ENCODE measurements around the gene KIF26B.

DNA sequence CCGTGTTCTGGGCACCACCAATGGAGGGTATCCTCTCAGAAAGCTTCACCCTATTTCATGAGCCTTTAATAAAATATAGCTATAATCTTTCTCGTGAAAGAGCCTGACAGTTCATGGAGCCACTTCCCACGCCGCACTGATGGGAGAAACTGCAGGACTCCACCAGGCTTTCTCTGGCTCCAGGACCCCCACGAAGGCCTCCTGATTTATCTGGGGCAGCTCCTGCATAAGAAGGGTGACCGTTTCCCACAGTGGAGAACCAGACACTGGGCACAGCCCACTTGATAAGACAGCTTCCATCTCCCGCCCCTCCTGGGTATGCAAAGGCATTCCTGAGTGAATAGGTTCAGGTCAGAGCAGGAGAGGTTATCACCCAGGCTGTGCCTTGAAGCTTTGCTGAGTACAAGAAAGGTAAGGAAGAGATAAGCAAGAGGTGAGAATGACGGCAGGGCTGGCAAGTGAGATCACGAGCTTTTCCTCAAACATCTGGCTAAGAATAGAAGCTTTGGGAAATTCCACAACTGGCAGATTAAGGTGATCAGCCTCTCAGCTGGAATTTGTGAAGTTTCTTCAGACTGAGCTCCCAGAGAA, 499.8 kb downstream of the KIF26B start:
- TF ChIP-seq, protein P1, sequence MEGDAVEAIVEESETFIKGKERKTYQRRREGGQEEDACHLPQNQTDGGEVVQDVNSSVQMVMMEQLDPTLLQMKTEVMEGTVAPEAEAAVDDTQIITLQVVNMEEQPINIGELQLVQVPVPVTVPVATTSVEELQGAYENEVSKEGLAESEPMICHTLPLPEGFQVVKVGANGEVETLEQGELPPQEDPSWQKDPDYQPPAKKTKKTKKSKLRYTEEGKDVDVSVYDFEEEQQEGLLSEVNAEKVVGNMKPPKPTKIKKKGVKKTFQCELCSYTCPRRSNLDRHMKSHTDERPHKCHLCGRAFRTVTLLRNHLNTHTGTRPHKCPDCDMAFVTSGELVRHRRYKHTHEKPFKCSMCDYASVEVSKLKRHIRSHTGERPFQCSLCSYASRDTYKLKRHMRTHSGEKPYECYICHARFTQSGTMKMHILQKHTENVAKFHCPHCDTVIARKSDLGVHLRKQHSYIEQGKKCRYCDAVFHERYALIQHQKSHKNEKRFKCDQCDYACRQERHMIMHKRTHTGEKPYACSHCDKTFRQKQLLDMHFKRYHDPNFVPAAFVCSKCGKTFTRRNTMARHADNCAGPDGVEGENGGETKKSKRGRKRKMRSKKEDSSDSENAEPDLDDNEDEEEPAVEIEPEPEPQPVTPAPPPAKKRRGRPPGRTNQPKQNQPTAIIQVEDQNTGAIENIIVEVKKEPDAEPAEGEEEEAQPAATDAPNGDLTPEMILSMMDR (IDR thresholded peaks at IDR 0.05): no peak
- no peak for TF ChIP-seq POLR2A (IDR thresholded peaks at IDR 0.05)
